GM23338 (cell line): ENCODE measurements around the gene HES7. TPM values are rescaled to one million over a fixed set of nuclear protein-coding genes. Genes with fewer than 3 reads are reported as not detected.

Experiments
- ATAC-seq: fragments of 200-7000 bp; cut with Tn5 transposase; 3 replicates; pipeline ENCODE4 v1.9.1; 2020
- DNase-seq: peaks from one replicate; pipeline ENCODE4 v3.0.0-alpha.2; 2015; ENCODE audit warnings: low spot score
- H2AFZ ChIP-seq: fragments of 200-600 bp; sonication (generic); 2 replicates; pipeline ENCODE4 v1.8.0; 2016; ENCODE audit warnings: antibody characterized with exemption, mild to moderate bottlenecking, moderate library complexity
- H3F3A ChIP-seq: fragments of 200-600 bp; sonication (generic); replicated peaks from 2 replicates; pipeline ENCODE4 v1.8.0; 2017; ENCODE audit warnings: antibody characterized with exemption, mixed run types, low read depth
- H3K27ac ChIP-seq: fragments of 200-600 bp; sonication (generic); 2 replicates; pipeline ENCODE4 v1.6.1; 2016; ENCODE audit warnings: low read depth
- H3K27me3 ChIP-seq: fragments of 200-600 bp; sonication (generic); 2 replicates; pipeline ENCODE4 v1.8.0; 2016; ENCODE audit warnings: mild to moderate bottlenecking, mixed run types, moderate library complexity; ENCODE audit not compliant: insufficient read depth
- H3K36me3 ChIP-seq: fragments of 200-600 bp; sonication (generic); 2 replicates; pipeline ENCODE4 v1.8.0; 2016; ENCODE audit warnings: mild to moderate bottlenecking; ENCODE audit not compliant: insufficient read depth
- H3K4me1 ChIP-seq: fragments of 200-600 bp; sonication (generic); 2 replicates; pipeline ENCODE4 v1.8.0; 2016; ENCODE audit warnings: mild to moderate bottlenecking, moderate library complexity; ENCODE audit not compliant: insufficient read depth
- H3K4me2 ChIP-seq: fragments of 200-600 bp; sonication (generic); 2 replicates; pipeline ENCODE4 v1.7.1; 2017; ENCODE audit warnings: mixed run types
- H3K4me3 ChIP-seq: fragments of 200-600 bp; sonication (generic); 2 replicates; pipeline ENCODE4 v1.6.1; 2016; ENCODE audit warnings: mixed run types
- H3K79me2 ChIP-seq: fragments of 200-600 bp; sonication (generic); replicated peaks from 2 replicates; pipeline ENCODE4 v1.8.0; 2017; ENCODE audit warnings: mild to moderate bottlenecking; ENCODE audit not compliant: insufficient read depth
- H3K9me2 ChIP-seq: fragments of 200-600 bp; sonication (generic); 2 replicates; pipeline ENCODE4 v1.8.0; 2017; ENCODE audit not compliant: insufficient read depth
- H4K20me1 ChIP-seq: fragments of 200-600 bp; sonication (generic); replicated peaks from 2 replicates; pipeline ENCODE4 v1.8.0; 2017; ENCODE audit warnings: mild to moderate bottlenecking; ENCODE audit not compliant: insufficient read depth
- H3K27ac Mint-ChIP-seq: 2 replicates; pipeline ENCODE4 v1.8.0; 2020; ENCODE audit warnings: inconsistent platforms, mild to moderate bottlenecking, moderate library complexity, mixed read lengths
- H3K27me3 Mint-ChIP-seq: 3 replicates; pipeline ENCODE4 v1.8.0; 2022; ENCODE audit warnings: low read depth, mild to moderate bottlenecking, moderate library complexity, mixed read lengths, inconsistent platforms; ENCODE audit not compliant: insufficient read depth, poor library complexity
- H3K36me3 Mint-ChIP-seq: 3 replicates; pipeline ENCODE4 v1.8.0; 2021; ENCODE audit warnings: low read depth, mild to moderate bottlenecking, inconsistent platforms, moderate library complexity, mixed read lengths
- H3K4me1 Mint-ChIP-seq: 3 replicates; pipeline ENCODE4 v1.8.0; 2020; ENCODE audit warnings: mild to moderate bottlenecking, inconsistent platforms, mixed read lengths
- H3K4me3 Mint-ChIP-seq: 3 replicates; pipeline ENCODE4 v1.8.0; 2021; ENCODE audit warnings: moderate library complexity, mild to moderate bottlenecking, inconsistent platforms, mixed read lengths
- H3K9me3 Mint-ChIP-seq: 3 replicates; pipeline ENCODE4 v1.8.0; 2020; ENCODE audit warnings: moderate library complexity, mild to moderate bottlenecking, inconsistent platforms, mixed read lengths
- CREB1 ChIP-seq: fragments of 250-450 bp; sonication (Bioruptor Pico); IDR thresholded peaks from 2 replicates; pipeline ENCODE4 v1.5.0; 2020; ENCODE audit warnings: low read depth, mild to moderate bottlenecking, moderate library complexity
- CTCF ChIP-seq, 2 experiments: fragments of 200-600 bp in 1 of 2; sonication (generic) in 1 of 2; conservative IDR thresholded peaks; 2 replicates each; pipeline versions ENCODE4 v1.5.1 to v1.6.1; 2016 to 2017; ENCODE audit warnings: antibody characterized with exemption in 2 of 2, low read depth in 2 of 2, mild to moderate bottlenecking in 2 of 2, moderate library complexity in 1 of 2
- ETS1 ChIP-seq: IDR thresholded peaks from 2 replicates; pipeline ENCODE4 v1.6.1; 2016; ENCODE audit warnings: antibody characterized with exemption
- EZH2 ChIP-seq: fragments of 200-600 bp; sonication (generic); IDR thresholded peaks from one replicate; pipeline ENCODE4 v1.8.0; 2017; ENCODE audit warnings: antibody characterized with exemption, mild to moderate bottlenecking, low read depth; ENCODE audit not compliant: unreplicated experiment
- POLR2AphosphoS5 ChIP-seq: IDR thresholded peaks from 2 replicates; pipeline ENCODE4 v1.6.1; 2016; ENCODE audit warnings: antibody characterized with exemption, low read depth
- REST ChIP-seq: IDR thresholded peaks from one replicate; pipeline ENCODE4 v1.6.1; 2018; ENCODE audit warnings: antibody characterized with exemption; ENCODE audit not compliant: unreplicated experiment
- ZNF114 ChIP-seq: fragments of 250-450 bp; sonication (Bioruptor Pico); IDR thresholded peaks from 2 replicates; pipeline ENCODE4 v1.5.0; 2020; ENCODE audit warnings: mild to moderate bottlenecking, moderate library complexity
- ZNF331 ChIP-seq: fragments of 250-450 bp; sonication (Bioruptor Pico); IDR thresholded peaks from 2 replicates; pipeline ENCODE4 v1.5.0; 2020; ENCODE audit warnings: low read depth, mild to moderate bottlenecking, moderate library complexity
- polyA plus RNA-seq: library from polyadenylated mRNA; unstranded; fragments of >200 nt; fragmentation: Nextera tagmentation; extraction: Ambion mirVana; gene quantifications from 2 replicates; pipeline ENCODE4 v1.2.1, GENCODE V29; 2016
- total RNA-seq: library from RNA; depleted of rRNA; stranded (reverse); fragments of >200 nt; shearing (Covaris generic); gene quantifications from 2 replicates; pipeline ENCODE4 v1.2.3, GENCODE V29; 2014

The HES7 gene
- total and polyA plus RNA-seq, 2 experiments from 2014 or later, result 0.14 TPM; not detected in 1

- H3K27me3 ChIP-seq, result peaks cover 74% of the 10 kb centered on the region
- no peaks in the 10 kb centered on the region for H3K79me2 ChIP-seq
- H3K4me3 ChIP-seq, result peak overlapping the region; percentile 89
- H2AFZ ChIP-seq, result peak overlapping the region; percentile 99
- peaks cover 10% of the 10 kb centered on the region; the same call in 1 of the 2 replicates for H3K4me1 ChIP-seq
- 0 out of 2 replicates have a peak, but pooled peaks cover 5% of the 10 kb centered on the region for H4K20me1 ChIP-seq
- no peaks in the 10 kb centered on the region for H3K9me2 ChIP-seq
- DNase-seq (peak; percentile 70), ATAC-seq (peak; percentile 56)
- H3K4me2 ChIP-seq, result peak overlapping the region; percentile 95
- H3K9me3 Mint-ChIP-seq, result peaks cover 5% of the 10 kb centered on the region; the same call in 2 of the 3 replicates
- H3K27ac Mint-ChIP-seq, result no peak overlapping the region
- peaks cover 43% of the 10 kb centered on the region for H3K27me3 Mint-ChIP-seq
- no peak overlapping the region for H3K27ac ChIP-seq
- peak overlapping the region; percentile 88 for H3K4me3 Mint-ChIP-seq
- H3F3A ChIP-seq, result no peaks in the 10 kb centered on the region
- H3K36me3 Mint-ChIP-seq, result peaks cover 2% of the 10 kb centered on the region; the same call in 1 of the 3 replicates
- H3K4me1 Mint-ChIP-seq, result peaks cover 3% of the 10 kb centered on the region; the same call in 2 of the 3 replicates
- H3K36me3 ChIP-seq, result no peaks in the 10 kb centered on the region
- TF ChIP-seq EZH2 (peak; percentile 46), CTCF (conservative IDR thresholded peaks at IDR 0.05; ENCODE audit: low read depth in 2 of 2) (peak in 1 of 2 experiments; percentile 8; a peak in 1 of 4 replicates), ZNF331 (CRISPR knock-in tag) (no peak), ZNF114 (no peak), POLR2AphosphoS5 (no peak)
Measured at GRCh38 chr17:8080208-8080798, 43.6 kb downstream of the HES7 start.

GRCh38 chr17:8079291-8080207 is 44.4 kb downstream of the HES7 start:
- Mint-ChIP-seq H3K36me3 (peaks cover 2% of the 10 kb centered on the region; the same call in 1 of the 3 replicates), H3K27ac (no peak overlapping the region), H3K4me1 (peaks cover 4% of the 10 kb centered on the region; the same call in 2 of the 3 replicates), H3K27me3 (peaks cover 49% of the 10 kb centered on the region), H3K4me3 (peak overlapping the region; percentile 88), H3K9me3 (peaks cover 5% of the 10 kb centered on the region; the same call in 2 of the 3 replicates)
- H3K27me3 ChIP-seq, result peaks cover 82% of the 10 kb centered on the region
- H4K20me1 ChIP-seq, result 0 out of 2 replicates have a peak, but pooled peaks cover 5% of the 10 kb centered on the region
- H3K36me3 ChIP-seq, result no peaks in the 10 kb centered on the region
- H3K4me1 ChIP-seq, result peaks cover 10% of the 10 kb centered on the region; the same call in 1 of the 2 replicates
- H3K79me2 ChIP-seq, result no peaks in the 10 kb centered on the region
- no peak overlapping the region for H3K27ac ChIP-seq
- no peaks in the 10 kb centered on the region for H3F3A ChIP-seq
- peak overlapping the region; percentile 99 for H2AFZ ChIP-seq
- H3K4me2 ChIP-seq, result peak overlapping the region; percentile 95
- ATAC-seq (peak; percentile 87), DNase-seq (peak; percentile 94)
- no peaks in the 10 kb centered on the region for H3K9me2 ChIP-seq
- H3K4me3 ChIP-seq, result peak overlapping the region; percentile 89
- 0 out of 2 replicates have a peak, but pooled peaks have one; percentile 29 for TF ChIP-seq CREB1 (CRISPR knock-in tag)
- no peak for TF ChIP-seq ZNF331 (CRISPR knock-in tag)
- no peak for TF ChIP-seq EZH2
- peak; percentile 41; the same call in 1 of the 2 replicates for TF ChIP-seq ETS1
- no peak for TF ChIP-seq REST
